HEK293 (cell line): ENCODE data around the gene FOXC1.

Experiments
- ATF2 ChIP-seq: fragments of 450-650 bp; formaldehyde crosslinking; IDR thresholded peaks from 2 replicates; pipeline ENCODE4 v1.5.1; 2016; ENCODE audit warnings: missing biosample characterization, missing genetic modification characterization, low read depth
- GLI4 ChIP-seq: fragments of 450-650 bp; formaldehyde crosslinking; IDR thresholded peaks from 2 replicates; pipeline ENCODE4 v1.5.1; 2016; ENCODE audit warnings: missing biosample characterization, missing genetic modification characterization
- HIC1 ChIP-seq: fragments of 450-650 bp; formaldehyde crosslinking; IDR thresholded peaks from 2 replicates; pipeline ENCODE4 v1.5.1; 2016; ENCODE audit warnings: missing biosample characterization, missing genetic modification characterization
- HOXA7 ChIP-seq: sonication (generic); formaldehyde crosslinking; IDR thresholded peaks from 2 replicates; pipeline ENCODE4 v1.8.1; 2022; ENCODE audit warnings: missing genetic modification reagents, borderline replicate concordance
- RBAK ChIP-seq: fragments of 450-650 bp; formaldehyde crosslinking; IDR thresholded peaks from 2 replicates; pipeline ENCODE4 v1.5.1; 2016; ENCODE audit warnings: missing biosample characterization, missing genetic modification characterization
- TSHZ1 ChIP-seq: fragments of 450-650 bp; formaldehyde crosslinking; IDR thresholded peaks from 2 replicates; pipeline ENCODE4 v1.5.1; 2016; ENCODE audit warnings: missing biosample characterization, missing genetic modification characterization, borderline replicate concordance
- YY1 ChIP-seq: fragments of 450-650 bp; formaldehyde crosslinking; IDR thresholded peaks from 2 replicates; pipeline ENCODE4 v1.5.1; 2018; ENCODE audit warnings: missing biosample characterization, missing genetic modification characterization
- ZBTB21 ChIP-seq: fragments of 450-650 bp; formaldehyde crosslinking; IDR thresholded peaks from 2 replicates; pipeline ENCODE4 v1.5.1; 2017; ENCODE audit warnings: missing biosample characterization, missing genetic modification characterization
- ZFP41 ChIP-seq: fragments of 450-650 bp; formaldehyde crosslinking; IDR thresholded peaks from 2 replicates; pipeline ENCODE4 v1.5.1; 2016; ENCODE audit warnings: missing biosample characterization, missing genetic modification characterization, borderline replicate concordance
- ZIC2 ChIP-seq: fragments of 450-650 bp; formaldehyde crosslinking; IDR thresholded peaks from 2 replicates; pipeline ENCODE4 v1.5.1; 2016; ENCODE audit warnings: missing biosample characterization, missing genetic modification characterization
- ZNF133 ChIP-seq: fragments of 450-650 bp; formaldehyde crosslinking; IDR thresholded peaks from 2 replicates; pipeline ENCODE4 v1.5.1; 2016; ENCODE audit warnings: missing biosample characterization, missing genetic modification characterization
- ZNF155 ChIP-seq: fragments of 450-650 bp; formaldehyde crosslinking; IDR thresholded peaks from 2 replicates; pipeline ENCODE4 v1.5.1; 2016; ENCODE audit warnings: missing biosample characterization, missing genetic modification characterization
- ZNF174 ChIP-seq: fragments of 450-650 bp; formaldehyde crosslinking; IDR thresholded peaks from 2 replicates; pipeline ENCODE4 v1.5.0; 2017; ENCODE audit warnings: missing biosample characterization, mild to moderate bottlenecking, missing genetic modification characterization
- ZNF175 ChIP-seq: fragments of 450-650 bp; formaldehyde crosslinking; IDR thresholded peaks from 2 replicates; pipeline ENCODE4 v1.5.1; 2016; ENCODE audit warnings: missing biosample characterization, missing genetic modification characterization
- ZNF202 ChIP-seq: fragments of 450-650 bp; formaldehyde crosslinking; IDR thresholded peaks from 2 replicates; pipeline ENCODE4 v1.5.1; 2016; ENCODE audit warnings: missing biosample characterization, missing genetic modification characterization, borderline replicate concordance
- ZNF26 ChIP-seq: fragments of 450-650 bp; formaldehyde crosslinking; IDR thresholded peaks from 2 replicates; pipeline ENCODE4 v1.5.1; 2016; ENCODE audit warnings: missing biosample characterization, missing genetic modification characterization
- ZNF423 ChIP-seq: fragments of 450-650 bp; formaldehyde crosslinking; IDR thresholded peaks from 2 replicates; pipeline ENCODE4 v1.5.1; 2016; ENCODE audit warnings: missing biosample characterization, missing genetic modification characterization
- ZNF426 ChIP-seq: fragments of 450-650 bp; formaldehyde crosslinking; IDR thresholded peaks from 2 replicates; pipeline ENCODE4 v1.5.1; 2017; ENCODE audit warnings: missing biosample characterization, missing genetic modification characterization, mild to moderate bottlenecking, inconsistent platforms, moderate library complexity
- ZNF473 ChIP-seq: fragments of 450-650 bp; formaldehyde crosslinking; IDR thresholded peaks from 2 replicates; pipeline ENCODE4 v1.5.1; 2017; ENCODE audit warnings: missing biosample characterization, missing genetic modification characterization
- ZNF521 ChIP-seq: fragments of 450-650 bp; formaldehyde crosslinking; IDR thresholded peaks from 2 replicates; pipeline ENCODE4 v1.5.1; 2017; ENCODE audit warnings: missing biosample characterization, mild to moderate bottlenecking, missing genetic modification characterization
- ZNF639 ChIP-seq: fragments of 450-650 bp; formaldehyde crosslinking; IDR thresholded peaks from 2 replicates; pipeline ENCODE4 v1.5.1; 2016; ENCODE audit warnings: missing biosample characterization, missing genetic modification characterization
- ZNF654 ChIP-seq: fragments of 450-650 bp; formaldehyde crosslinking; IDR thresholded peaks from 2 replicates; pipeline ENCODE4 v1.5.1; 2016; ENCODE audit warnings: low read depth, missing biosample characterization, missing genetic modification characterization
- ZNF677 ChIP-seq: fragments of 450-650 bp; IDR thresholded peaks from 2 replicates; pipeline ENCODE4 v1.5.0; 2018; ENCODE audit warnings: missing biosample characterization, mild to moderate bottlenecking, missing genetic modification characterization, moderate library complexity
- ZNF692 ChIP-seq: fragments of 450-650 bp; formaldehyde crosslinking; IDR thresholded peaks from 2 replicates; pipeline ENCODE4 v1.5.1; 2016; ENCODE audit warnings: missing biosample characterization, missing genetic modification characterization
- ZNF707 ChIP-seq: fragments of 450-650 bp; formaldehyde crosslinking; IDR thresholded peaks from 2 replicates; pipeline ENCODE4 v1.5.1; 2016; ENCODE audit warnings: missing biosample characterization, missing genetic modification characterization
- ZNF76 ChIP-seq: fragments of 450-650 bp; formaldehyde crosslinking; IDR thresholded peaks from 2 replicates; pipeline ENCODE4; 2016; ENCODE audit warnings: low read depth, missing biosample characterization, missing genetic modification characterization, borderline replicate concordance
- ZNF792 ChIP-seq: fragments of 450-650 bp; formaldehyde crosslinking; IDR thresholded peaks from 2 replicates; pipeline ENCODE4 v1.5.1; 2016; ENCODE audit warnings: missing biosample characterization, missing genetic modification characterization

FOXC1 gene

GRCh38 chr6:1610497-1611321 lies 994 bp downstream of the FOXC1 start (continued):
- TF ChIP-seq ATF2 (no peak), ZNF654 (tag by site-specific recombination) (no peak), ZNF175 (no peak), ZNF707 (tag by site-specific recombination) (no peak), ZNF26 (tag by site-specific recombination) (no peak), YY1 (tag by site-specific recombination) (0 out of 2 replicates have a peak, but pooled peaks have one; percentile 21), ZNF677 (tag by site-specific recombination) (no peak), ZNF473 (tag by site-specific recombination) (no peak), RBAK (no peak), ZNF133 (no peak), ZNF692 (tag by site-specific recombination) (peak; percentile 40; the same call in 1 of the 2 replicates), ZNF202 (tag by site-specific recombination) (no peak), GLI4 (tag by site-specific recombination) (no peak), TSHZ1 (tag by site-specific recombination) (no peak), ZNF423 (no peak), ZIC2 (tag by site-specific recombination) (no peak), ZNF76 (no peak), ZNF155 (tag by site-specific recombination) (no peak), HOXA7 (CRISPR knock-in tag) (no peak), ZNF639 (tag by site-specific recombination) (no peak), ZNF174 (tag by site-specific recombination) (no peak), ZNF521 (no peak), HIC1 (no peak), ZNF426 (tag by site-specific recombination) (no peak), ZNF792 (no peak), ZBTB21 (no peak), ZFP41 (tag by site-specific recombination) (no peak)
